Activated effector memory CD4-positive, alpha-beta T cell treated with anti-CD3 and anti-CD28 coated beads, Interleukin-2, amount 50 U/mL, for 16 hours (primary cell): ENCODE data around the gene GREB1.
"Not testable (repeated sequence)": the region's sequence is repeated elsewhere in the genome, so short reads cannot be mapped to it uniquely, and the experiment has no call there.

Experiments used
- DNase-seq: peaks from one replicate; pipeline ENCODE4 v3.0.0-alpha.2; 2020

GREB1 gene

DNA sequence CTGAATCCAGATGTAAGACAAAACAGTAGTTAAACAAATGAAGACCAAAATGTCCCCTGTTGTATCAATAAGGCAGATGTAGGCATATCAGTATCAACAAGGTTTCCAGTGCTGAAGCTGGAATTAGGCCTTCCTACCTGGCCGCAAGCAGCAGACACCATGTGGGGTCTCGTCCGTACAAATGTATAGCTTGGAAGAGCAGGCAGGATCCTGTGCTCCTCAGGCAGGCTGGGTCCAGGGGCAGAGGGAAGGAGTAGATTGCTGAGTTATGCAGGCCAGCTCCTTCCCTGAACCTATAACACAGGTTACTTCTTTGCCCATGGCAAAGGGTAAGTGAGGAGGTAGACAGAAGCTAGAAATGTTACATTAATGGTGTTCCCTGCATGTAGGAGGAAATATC is 112.7 kb downstream of the GREB1 start:
- DNase-seq: no peak

DNA sequence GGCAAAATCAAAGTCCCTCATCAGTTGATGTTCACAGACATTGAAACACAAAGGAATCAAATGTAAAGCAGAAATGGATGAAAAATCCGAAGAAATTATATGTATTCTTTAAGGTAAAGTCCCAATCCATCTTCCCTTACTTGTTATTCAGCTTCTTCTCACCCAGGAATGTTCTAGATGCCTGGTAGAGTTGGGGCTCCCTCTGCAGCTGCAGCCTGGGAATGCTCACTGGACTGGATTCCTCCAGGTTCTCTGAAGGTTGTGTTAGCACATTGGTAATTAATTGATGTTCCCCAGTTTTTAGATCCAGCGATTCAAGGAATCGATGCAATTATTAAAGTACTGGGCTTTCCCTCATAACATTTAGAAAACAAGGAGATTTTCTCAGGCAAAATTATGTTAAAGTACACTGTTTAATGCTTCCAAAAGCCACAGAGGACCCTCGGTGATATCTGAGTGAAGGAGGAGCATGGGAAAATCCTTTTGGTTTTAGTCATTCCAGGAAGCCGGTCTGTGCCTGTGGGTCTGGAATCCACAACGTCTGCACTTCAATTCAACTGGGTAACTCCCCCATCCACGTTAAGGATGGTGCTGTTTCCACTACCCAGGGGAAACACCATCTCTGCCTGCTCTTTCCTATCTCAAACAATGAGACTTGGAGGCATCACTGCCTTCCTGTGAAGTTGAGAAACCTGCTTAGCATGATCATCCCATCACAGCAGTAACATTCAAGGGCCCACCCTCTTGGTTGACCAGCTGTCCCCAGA is 114.2 kb downstream of the GREB1 start:
- no peak for DNase-seq

DNA sequence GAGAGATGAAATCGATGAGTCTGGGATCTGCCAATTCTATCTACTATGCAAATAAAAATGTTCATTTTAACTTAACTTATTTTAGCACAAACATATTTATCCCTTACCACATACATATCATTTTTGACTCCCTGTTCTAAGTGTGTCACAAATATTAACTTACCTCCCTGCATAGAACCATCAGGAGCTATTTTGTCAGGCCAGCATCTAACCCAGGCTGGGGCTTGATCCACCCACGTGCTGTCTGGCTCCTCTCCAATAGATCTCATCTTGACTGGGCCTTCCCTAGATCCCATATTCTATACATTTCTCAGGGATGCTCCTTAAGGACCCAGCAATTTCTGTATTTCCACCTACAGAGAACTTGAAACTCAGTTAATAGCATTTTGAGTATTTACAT is 115.2 kb downstream of the GREB1 start:
- DNase-seq: no peak

DNA sequence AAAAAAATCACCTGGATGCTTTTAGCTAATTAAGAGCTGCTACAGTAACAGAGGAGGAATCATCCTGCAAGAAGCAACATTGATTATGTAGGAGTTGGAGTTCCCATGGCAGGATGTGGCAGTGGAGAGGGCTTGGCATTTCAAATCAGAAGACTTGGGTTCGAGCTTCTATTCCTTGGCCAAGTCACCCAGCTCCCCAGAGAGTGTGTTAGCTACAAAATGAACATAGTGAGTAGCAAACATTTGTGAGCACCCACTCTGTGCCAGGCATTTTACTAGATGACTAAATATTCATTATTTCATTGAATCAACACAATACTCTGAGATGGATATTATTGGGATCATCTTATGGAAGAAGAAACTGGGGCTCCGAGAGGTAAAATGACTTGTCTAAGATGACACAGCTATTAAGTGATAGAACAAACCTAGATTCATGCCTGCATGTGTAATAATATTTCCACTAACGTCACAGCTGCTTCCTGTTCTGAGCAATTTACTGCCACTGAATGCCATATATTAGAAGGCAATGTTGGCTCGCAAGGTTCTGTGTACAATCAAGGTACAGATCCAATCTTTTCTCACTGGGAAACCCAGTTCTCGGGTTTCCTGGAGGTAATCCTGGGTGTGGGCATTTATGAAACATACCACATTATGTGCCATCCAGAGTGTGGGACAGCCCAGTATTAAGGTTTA is 118.2 kb downstream of the GREB1 start:
- no peak for DNase-seq

DNA sequence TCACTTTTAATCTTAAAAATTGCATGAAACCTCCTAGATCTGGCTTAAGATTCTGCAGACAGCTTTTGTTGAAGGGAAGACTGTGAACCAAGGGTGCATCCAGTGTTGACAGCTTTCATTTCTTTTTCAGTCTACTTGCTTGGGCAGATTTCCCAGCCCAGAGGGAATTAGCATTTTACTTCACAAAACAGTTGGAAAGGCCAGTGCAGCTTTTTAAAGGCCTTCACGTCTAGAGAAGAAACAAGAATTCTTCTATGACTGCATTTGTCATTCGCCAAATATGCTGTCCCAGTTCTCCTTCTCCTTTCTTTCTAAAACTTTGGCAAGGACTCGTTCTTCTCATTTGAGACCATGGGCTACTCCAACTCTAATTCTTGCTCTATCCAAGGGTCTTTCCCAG is 118.7 kb downstream of the GREB1 start:
- DNase-seq: no peak

DNA sequence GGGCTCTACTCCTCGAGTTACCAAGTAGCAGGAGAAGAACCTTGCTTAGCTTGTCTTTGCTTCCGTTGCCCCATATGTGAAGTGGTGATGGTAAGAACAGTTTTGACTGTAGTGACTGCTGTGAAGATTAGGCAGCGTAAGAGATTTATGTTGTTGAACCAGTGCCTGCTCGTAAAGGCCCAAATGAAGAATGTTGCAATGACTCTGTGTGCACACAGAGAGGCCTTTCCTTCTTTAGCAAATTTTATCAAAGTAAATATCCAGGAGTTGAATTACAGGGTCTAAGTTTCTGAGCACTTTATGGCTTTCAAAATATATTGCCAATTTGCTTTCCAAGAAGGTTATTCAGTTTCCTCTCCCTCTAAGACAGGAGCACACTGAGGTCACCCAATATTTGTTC is 121.7 kb downstream of the GREB1 start:
- no peak for DNase-seq

DNA sequence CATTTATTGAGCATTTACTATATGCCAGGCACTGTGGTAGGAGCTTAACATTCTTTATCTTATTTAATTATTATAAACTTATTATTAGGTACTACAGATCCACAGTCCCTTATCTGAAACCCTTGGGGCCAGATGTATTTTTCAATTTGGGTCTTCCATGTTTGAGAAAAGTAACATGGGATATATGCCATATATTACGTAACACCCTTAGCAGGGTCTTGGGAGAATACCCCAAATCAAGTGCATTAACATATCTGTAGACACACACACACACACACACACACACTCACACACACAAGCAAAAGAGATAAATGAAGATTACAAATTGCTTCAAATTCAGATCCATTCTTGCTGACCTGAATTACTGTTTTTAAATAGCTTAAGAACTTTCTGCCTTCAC is 122.4 kb downstream of the GREB1 start:
- no peak for DNase-seq

DNA sequence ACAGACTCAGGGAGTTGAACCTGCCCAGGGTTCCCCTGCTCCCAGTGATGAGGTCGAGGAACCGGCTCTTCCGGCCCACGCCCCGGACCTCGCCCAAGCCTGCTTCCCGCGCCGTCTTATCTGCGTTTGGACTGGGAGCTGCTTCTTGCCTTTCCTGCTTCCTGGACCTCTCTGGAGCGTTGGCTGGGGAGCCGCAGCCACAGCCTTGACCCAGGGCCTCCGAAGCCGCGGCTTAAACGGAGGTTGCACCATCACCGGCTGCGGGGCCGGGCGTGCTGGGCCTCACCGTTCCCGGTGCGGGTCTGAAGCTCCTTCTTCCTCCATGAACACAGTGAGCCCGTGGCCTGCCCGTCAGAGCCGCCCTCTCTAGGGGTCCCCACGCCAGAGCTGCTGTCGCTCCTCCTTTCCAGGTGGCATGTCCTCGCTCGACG is 122.8 kb downstream of the GREB1 start:
- no peak for DNase-seq

DNA sequence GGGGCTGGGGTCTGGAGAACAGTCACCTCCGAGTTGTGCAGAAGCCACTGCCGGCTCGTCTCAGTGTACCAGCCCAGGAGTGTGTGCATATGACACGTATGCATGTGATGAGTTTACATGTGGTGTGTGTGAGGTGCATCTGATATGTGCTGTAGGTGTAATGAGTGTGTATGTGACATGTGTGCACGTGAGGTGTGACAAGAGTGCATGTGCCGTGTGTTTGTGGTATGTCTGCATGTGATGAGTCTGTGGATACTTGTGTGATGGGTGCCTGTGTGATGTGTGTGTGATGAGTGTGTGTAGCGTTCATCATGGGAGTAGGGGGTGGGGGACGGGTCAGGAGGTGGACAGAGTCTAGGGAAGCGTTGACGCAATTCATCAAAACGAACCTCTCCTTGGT is 123.3 kb downstream of the GREB1 start:
- DNase-seq: no peak

DNA sequence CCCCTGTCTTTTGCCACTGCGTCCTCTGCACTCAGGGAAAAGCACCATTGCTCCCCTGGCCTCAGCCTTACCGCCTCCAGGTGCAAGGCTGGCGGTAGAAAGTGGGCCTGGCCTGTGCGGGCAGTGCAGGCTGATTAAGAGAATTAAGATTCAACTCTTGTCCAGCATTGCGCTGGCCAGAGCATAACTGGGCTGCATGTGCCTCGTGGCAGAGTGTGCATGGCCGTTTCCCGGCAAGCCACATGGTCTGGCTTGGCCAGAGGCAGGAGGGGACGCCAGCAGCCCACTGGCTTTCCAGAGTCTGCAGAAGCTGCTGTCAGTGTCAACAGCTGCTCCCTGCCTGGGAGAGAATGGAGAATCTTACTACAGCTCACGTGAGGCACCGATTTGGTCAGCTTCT is 123.8 kb downstream of the GREB1 start:
- DNase-seq: no peak

DNA sequence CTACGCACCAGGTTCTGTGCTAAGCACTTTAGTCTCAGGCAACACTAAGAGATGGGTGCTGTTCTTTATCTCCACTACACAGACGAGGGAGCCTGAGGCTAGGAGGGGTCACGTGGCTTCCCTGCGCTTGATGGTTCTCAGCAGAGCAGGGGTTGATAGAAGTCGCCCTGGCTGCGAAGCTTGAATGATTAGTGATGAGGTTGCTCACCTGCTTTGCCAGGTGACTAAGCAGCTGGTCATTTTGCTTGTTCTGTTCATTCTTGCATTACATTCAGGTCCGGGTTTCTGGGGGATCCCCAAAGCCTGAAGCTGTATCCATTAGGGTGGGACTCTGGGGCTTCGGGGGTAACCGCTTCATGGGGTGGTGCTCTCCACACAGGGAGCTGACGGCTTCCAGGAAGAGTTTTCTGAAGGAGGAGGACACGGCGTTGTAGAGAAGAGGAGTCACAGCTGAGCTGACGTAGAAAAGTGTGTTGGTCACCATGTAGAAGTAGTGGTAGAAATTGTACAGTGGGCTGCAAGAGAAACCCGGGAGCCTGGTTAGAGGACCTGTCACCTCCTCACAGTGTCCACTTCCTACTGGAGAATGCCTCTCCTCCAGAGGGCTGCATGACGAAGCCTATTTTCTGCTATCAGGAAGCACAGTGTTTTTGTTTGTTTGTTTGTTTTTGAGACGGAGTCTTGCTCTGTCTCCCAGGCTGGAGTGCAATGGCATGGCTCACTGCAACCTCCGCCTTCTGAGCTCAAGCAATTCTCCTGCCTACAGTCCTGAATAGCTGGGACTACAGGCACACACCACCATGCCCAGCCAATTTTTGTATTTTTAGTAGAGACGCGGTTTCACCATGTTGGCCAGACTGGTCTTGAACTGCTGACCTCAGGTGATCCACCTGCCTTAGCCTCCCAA is 124.6 kb downstream of the GREB1 start:
- DNase-seq: no peak

DNA sequence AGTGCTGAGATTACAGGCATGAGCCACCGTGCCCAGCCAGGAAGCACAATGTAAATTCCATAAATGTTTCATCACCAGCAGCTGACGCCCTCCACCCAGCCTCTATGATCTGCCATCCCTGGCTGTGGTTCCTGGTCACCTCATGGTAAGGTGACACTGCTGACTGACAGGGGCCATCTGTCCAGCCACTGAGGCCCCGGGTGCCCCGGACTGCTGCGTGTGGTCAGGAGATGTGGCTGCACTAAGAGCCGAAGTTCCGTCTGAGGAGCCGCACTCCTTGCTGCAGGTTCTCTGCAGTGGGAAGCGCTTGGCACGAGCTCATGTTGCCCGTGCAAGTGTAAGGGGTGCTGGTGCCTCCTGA is 125.2 kb downstream of the GREB1 start:
- no peak for DNase-seq

DNA sequence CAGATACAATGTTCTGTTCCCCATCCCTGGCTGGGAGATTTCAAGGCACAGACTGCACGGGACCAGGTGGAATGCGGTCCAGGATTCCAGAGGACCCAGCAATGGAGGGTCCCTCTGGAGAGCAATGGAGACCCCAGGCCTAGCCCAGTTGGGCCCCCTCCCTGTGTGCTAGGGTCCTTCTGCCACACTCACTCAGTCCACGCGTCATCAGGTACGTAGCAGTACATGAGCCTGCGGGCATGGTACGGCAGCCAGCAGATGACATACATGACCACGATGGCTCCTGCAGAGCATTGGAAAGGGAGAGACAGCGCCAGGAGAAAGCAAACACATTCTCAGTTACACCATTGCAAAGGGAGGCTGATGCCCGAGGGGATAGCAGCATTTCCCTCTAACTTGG is 126.0 kb downstream of the GREB1 start:
- DNase-seq: no peak

DNA sequence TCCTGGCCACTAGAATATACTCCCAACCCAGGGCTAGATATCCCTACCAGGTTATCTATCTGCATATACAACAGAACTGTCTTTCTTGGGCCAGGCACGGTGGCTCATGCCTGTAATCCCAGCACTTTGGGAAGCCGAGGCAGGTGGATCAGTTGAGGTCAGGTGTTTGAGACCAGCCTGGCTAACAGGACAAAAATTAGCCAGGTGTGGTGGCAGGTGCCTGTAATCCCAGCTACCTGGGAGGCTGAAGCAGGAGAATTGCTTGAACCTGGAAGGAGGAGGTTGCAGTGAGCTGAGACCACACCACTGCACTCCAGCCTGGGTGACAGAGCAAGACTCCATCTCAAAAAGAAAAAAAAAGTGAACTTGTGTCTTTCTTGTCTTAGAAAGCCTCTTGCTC is 126.6 kb downstream of the GREB1 start:
- not testable (repeated sequence) for DNase-seq

DNA sequence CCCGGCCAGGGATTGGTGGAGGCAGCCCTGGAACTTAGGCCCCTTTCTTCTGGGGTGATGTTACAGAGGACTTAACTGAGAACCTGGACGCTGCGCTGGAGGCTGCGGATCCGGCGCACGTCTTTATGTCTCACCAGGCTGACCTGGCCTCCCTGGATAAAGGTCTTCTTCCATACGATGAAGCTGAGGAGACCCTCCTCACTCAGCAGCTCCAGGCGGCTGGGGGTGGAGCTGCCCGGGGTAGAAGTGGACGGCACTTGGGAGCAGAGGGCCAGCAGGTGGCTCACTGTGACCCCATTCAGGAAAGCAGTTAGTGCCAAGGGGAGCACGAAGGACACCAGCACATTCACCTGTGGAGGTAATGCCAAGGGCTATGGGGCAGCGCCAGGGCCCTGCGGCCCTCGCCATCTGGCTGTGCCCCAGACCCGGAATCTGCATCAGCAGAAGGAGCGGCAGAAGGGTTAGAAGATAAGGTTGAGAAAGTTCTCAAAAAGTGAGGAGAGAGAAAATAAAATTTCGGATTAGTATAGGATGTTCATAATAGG is 128.1 kb downstream of the GREB1 start:
- no peak for DNase-seq

DNA sequence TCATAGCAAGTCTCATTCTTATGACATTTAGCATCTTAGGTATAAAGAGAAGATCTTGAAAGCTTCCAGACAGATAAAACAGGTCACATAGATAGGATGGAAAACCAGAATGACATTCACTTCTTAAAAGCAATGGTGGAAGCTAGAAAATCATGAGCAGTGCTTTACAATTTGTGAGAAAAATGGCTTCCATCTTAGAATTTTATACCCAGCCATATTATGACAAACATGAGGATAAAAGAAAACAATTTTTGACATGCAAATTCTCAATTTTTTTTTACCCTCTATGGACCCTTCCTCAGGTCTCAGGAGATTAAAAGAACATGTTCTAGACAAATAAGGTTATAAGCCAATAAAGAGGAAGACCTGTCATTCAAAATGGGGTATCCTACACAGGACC is 129.0 kb downstream of the GREB1 start:
- DNase-seq: no peak

DNA sequence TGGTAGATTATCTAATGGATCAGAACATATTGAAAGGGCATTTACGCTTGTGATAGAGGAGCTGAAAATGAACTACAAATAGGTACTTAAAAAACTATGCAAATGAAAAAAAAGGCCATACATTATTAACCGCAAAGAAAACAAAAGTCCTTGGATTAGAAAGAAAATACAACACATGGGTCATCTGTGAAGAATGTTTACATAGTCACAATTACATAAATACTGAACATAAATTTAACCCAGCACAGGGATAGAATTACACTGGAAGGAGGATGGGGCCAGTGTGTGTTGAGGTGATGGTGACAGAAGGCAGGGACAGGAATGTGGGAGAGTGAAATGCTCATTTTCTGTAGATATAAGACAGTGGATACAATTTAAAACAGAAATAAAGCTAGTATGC is 129.6 kb downstream of the GREB1 start:
- DNase-seq: no peak

DNA sequence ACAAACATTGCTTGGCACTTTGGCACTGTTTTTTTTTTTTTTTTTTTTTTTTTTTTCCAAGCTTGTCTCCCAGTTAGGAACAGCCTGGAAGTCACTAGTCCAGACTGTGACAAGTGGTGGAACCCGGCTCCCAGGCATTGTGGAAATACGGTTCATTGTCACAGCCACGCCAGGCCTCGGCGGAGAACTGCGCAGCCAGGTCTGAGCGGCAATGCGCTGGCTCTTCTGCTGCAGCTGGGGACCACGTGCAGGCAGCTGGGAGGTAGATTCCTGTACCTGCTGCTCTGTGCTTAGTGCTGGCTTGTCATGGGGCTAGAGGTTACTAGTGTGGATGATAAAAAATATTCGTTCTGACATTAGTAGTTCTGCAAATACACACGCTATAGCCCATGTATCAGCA is 131.2 kb downstream of the GREB1 start:
- no peak for DNase-seq

DNA sequence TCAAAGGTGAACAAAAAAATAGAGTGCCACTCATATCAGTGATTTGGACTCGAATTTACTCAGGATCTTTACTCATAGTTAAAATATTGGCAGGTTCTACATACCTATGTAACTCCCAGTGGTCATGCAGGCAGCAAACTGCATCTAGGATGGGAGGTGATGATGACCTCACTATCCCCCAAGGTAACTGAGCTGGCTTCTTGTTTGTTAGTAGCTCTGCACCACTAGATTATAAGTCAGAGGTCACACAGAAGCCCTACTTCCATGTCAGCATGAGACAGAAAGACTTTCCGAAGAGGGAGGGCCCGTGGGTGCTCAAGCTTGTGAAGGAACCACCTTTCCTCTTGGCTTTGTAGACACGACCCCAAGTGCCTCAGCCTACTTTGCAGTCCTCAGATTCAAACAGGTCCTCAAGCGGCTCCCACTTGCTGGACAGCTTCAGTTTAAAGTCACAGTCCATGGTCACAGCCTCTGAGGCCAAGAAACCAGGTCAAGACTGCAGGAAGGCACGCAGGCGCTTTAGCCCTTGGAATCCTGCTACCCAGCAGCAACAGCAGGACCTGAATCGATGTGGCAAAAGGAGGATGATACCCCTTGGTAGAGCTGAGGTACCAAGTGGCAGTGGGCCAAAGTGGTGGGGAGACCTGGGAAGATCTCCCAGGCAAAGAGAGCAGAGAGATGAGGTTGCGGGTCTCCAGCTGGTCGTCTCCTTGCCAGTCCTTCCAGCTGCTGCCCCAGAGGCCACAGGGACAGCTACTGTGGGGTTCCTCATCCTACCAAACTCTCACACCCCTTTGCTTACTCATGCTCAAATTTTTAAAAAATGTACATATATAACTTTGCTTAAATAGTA is 131.9 kb downstream of the GREB1 start:
- no peak for DNase-seq

DNA sequence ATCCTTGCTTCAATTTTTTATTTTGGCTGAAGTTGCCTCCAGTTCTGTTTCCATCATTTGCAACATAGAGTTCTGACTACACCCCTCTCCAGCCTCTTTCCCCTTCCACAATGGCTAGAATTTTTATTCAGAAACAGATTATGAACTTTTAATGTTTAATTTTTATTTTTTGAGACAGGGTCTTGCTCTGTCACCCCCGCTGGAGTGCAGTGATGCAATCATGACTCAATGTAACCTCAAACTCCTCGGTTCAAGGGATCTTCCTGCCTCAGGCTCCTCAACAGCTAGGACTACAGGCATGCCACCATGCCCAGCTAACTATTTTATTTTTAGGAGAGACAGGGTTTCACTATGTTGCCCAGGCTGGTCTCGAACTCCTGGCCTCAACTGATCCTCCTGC is 133.3 kb downstream of the GREB1 start:
- DNase-seq: no peak

DNA sequence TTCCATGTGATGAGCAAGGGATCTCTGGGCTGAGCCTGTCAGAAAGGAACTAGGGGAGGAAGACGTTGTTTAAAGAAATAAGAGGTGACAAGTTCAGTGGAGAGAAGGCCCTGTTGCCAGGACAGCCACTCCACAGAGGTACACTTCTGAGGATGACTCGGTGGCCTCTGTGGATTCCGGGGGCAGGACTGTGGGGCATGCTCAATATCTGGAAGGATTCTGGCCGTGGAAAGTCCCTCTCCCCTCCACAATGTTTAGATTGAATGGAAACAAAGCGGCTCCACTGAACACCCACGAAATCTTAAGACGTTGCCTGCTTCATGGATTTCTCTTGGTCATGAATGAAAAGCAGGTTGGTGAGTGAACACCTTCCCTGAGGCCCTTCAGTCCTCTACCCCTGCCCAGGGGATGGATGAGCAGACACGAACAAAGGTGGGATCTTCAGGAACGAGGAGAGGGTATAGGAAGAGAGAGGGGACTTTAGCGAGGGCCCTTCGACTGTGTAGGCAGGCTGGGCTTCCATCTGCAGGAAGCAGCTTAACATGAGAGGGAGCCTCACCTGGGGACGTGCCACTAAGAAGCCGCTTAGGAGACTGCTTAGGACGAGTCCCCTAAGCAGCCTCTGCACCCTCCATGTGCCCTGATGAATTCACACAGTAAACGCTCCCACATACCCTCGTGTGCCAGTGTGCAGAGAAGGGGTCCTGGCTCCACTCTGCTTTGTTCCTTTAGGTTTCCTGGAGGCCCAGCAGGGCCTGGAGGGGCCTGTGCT is 134.2 kb downstream of the GREB1 start:
- no peak for DNase-seq
